Keratinocyte (primary cell): ENCODE data around the gene TOMM6. TPM values are rescaled to one million over a fixed set of nuclear protein-coding genes. Genes with fewer than 3 reads are reported as not detected.
A peak's percentile ranks its signal among the peaks of the same experiment; 100 is the strongest.

Source experiments
- DNase-seq: peaks from one replicate; pipeline ENCODE4 v3.0.0-alpha.2; 2011; ENCODE audit warnings: low read depth, missing footprints, low spot score
- FAIRE-seq: peaks from 2 replicates; lab custom pipeline; 2011; peaks lifted over from hg19 to GRCh38; lab: Jason Lieb, UNC
- H2AFZ ChIP-seq: 2 replicates; pipeline ENCODE4 v1.6.0; 2012; ENCODE audit warnings: low read length, control low read depth, inconsistent platforms; ENCODE audit not compliant: control insufficient read depth
- H3K27ac ChIP-seq: 2 replicates; pipeline ENCODE4 v1.5.1; 2011; ENCODE audit warnings: low read length; ENCODE audit not compliant: control insufficient read depth, insufficient read depth
- H3K27me3 ChIP-seq: 3 replicates; pipeline ENCODE4 v1.6.0; 2011; ENCODE audit warnings: low read length; ENCODE audit not compliant: control insufficient read depth, insufficient read depth; ENCODE audit errors: extremely low read depth
- H3K36me3 ChIP-seq, 2 experiments: 2 replicates in 1 of 2; 3 replicates in 1 of 2; pipeline ENCODE4 v1.5.1; 2011; ENCODE audit warnings: low read length in 2 of 2, mild to moderate bottlenecking in 1 of 2; ENCODE audit not compliant: control insufficient read depth in 2 of 2, insufficient read depth in 2 of 2; ENCODE audit errors: extremely low read depth in 1 of 2
- H3K4me1 ChIP-seq: 3 replicates; pipeline ENCODE4 v1.5.1; 2011; ENCODE audit warnings: low read length; ENCODE audit not compliant: control insufficient read depth, insufficient read depth; ENCODE audit errors: extremely low read depth
- H3K4me2 ChIP-seq: 3 replicates; pipeline ENCODE4 v1.6.0; 2011; ENCODE audit warnings: low read depth, low read length; ENCODE audit not compliant: control insufficient read depth, insufficient read depth; ENCODE audit errors: extremely low read depth
- H3K4me3 ChIP-seq, 3 experiments: fragments of 200-600 bp in 1 of 3; sonication (generic) in 1 of 3; 2 replicates in 2 of 3; 3 replicates in 1 of 3; pipeline ENCODE4 v1.5.1; 2011 to 2016; ENCODE audit warnings: low read length in 3 of 3, mild to moderate bottlenecking in 3 of 3, control low read depth in 2 of 3, inconsistent platforms in 1 of 3, low read depth in 1 of 3, mixed read lengths in 1 of 3, mixed run types in 1 of 3, moderate library complexity in 1 of 3; ENCODE audit not compliant: control insufficient read depth in 2 of 3, insufficient read depth in 2 of 3; ENCODE audit errors: extremely low read depth in 1 of 3
- H3K79me2 ChIP-seq: 2 replicates; pipeline ENCODE4 v1.6.0; 2012; ENCODE audit warnings: low read length; ENCODE audit not compliant: control insufficient read depth, insufficient read depth
- H3K9ac ChIP-seq: 3 replicates; pipeline ENCODE4 v1.6.0; 2011; ENCODE audit warnings: low read length; ENCODE audit not compliant: control insufficient read depth, insufficient read depth; ENCODE audit errors: extremely low read depth
- H3K9me1 ChIP-seq: 3 replicates; pipeline ENCODE4 v1.6.0; 2011; ENCODE audit warnings: low read length; ENCODE audit not compliant: control insufficient read depth, insufficient read depth; ENCODE audit errors: extremely low read depth
- H3K9me3 ChIP-seq: 2 replicates; pipeline ENCODE4 v1.5.1; 2012; ENCODE audit warnings: low read depth, low read length; ENCODE audit not compliant: control insufficient read depth
- H4K20me1 ChIP-seq: 3 replicates; pipeline ENCODE4 v1.6.0; 2011; ENCODE audit warnings: low read length; ENCODE audit not compliant: control insufficient read depth, insufficient read depth; ENCODE audit errors: extremely low read depth
- CTCF ChIP-seq, 3 experiments: IDR thresholded peaks in 1 of 3; conservative IDR thresholded peaks in 1 of 3; optimal IDR thresholded peaks in 1 of 3; 2 replicates in 2 of 3; 3 replicates in 1 of 3; pipeline versions ENCODE3 to v1.5.1; 2011; ENCODE audit warnings: low read length in 3 of 3, mild to moderate bottlenecking in 3 of 3, moderate library complexity in 2 of 3, control low read depth in 1 of 3, inconsistent platforms in 1 of 3; ENCODE audit not compliant: insufficient read depth in 2 of 3; ENCODE audit errors: extremely low read depth in 1 of 3
- EZH2 ChIP-seq: IDR thresholded peaks from one replicate; pipeline ENCODE4 v1.6.1; 2012; ENCODE audit warnings: inconsistent platforms, mild to moderate bottlenecking, low read length, moderate library complexity
- dilution Hi-C: fragments of 300-500 bp; cut with MboI; formaldehyde crosslinking; loops from one replicate; pipeline ENCODE4 v1.7.0; 2020; ENCODE audit warnings: low sequenced_read_pairs; ENCODE audit not compliant: extremely low pct_ligation_motif_present
- polyA plus RNA-seq, 5 experiments: library from polyadenylated mRNA; depleted of rRNA in 3 of 5; stranded (reverse) in 3 of 5; stranded (forward) in 1 of 5; unstranded in 1 of 5; fragments of >200 nt; gene quantifications; 1 replicate in 1 of 5; 2 replicates in 3 of 5; 3 replicates in 1 of 5; pipeline versions ENCODE4 v1.2.1 to v1.2.3, GENCODE V29; 2011 to 2012; ENCODE audit warnings: missing spikeins in 2 of 5, low read depth in 1 of 5, low replicate concordance in 1 of 5

The TOMM6 gene
- polyA plus RNA-seq, 1 donor (not counting 4 experiments of a cell fraction or from before 2014, with no cell fraction given), result 374 TPM

- no peaks in the 10 kb centered on the region for H3K4me1 ChIP-seq
- FAIRE-seq (peak; percentile 32), DNase-seq (no peak)
- no peaks in the 10 kb centered on the region for H3K9me1 ChIP-seq
- no peak overlapping the region for H2AFZ ChIP-seq
- H3K27me3 ChIP-seq, result no peaks in the 10 kb centered on the region
- no peak overlapping the region for H3K4me3 ChIP-seq
- no peaks in the 10 kb centered on the region for H3K36me3 ChIP-seq
- no peak overlapping the region for H3K4me2 ChIP-seq
- no peaks in the 10 kb centered on the region for H3K9me3 ChIP-seq
- H3K27ac ChIP-seq, result no peak overlapping the region
- H4K20me1 ChIP-seq, result no peaks in the 10 kb centered on the region
- no peak overlapping the region for H3K9ac ChIP-seq
- H3K79me2 ChIP-seq, result no peaks in the 10 kb centered on the region
- TF ChIP-seq EZH2, result no peak
- TF ChIP-seq CTCF (optimal IDR thresholded peaks at IDR 0.05 in 1 of 3, IDR thresholded peaks at IDR 0.05 in 1 of 3, conservative IDR thresholded peaks at IDR 0.05 in 1 of 3; ENCODE audit: extremely low read depth in 1 of 3, insufficient read depth in 2 of 3, low read length in 3 of 3), result no peak
- dilution Hi-C loops, result no loop called here
Measured at GRCh38 chr6:41832263-41832662, 44.8 kb downstream of the TOMM6 start.

- Histone ChIP-seq H3K4me3 (no peak overlapping the region), H3K4me2 (no peak overlapping the region)
Measured at GRCh38 chr6:41836022-41836659, 48.6 kb downstream of the TOMM6 start.

More at GRCh38 chr6:41836022-41836659, 48.6 kb downstream of the TOMM6 start:
- Histone ChIP-seq H3K27ac (no peak overlapping the region), H4K20me1 (no peaks in the 10 kb centered on the region), H3K79me2 (no peaks in the 10 kb centered on the region), H3K9ac (no peak overlapping the region), H3K9me3 (no peaks in the 10 kb centered on the region), H3K27me3 (no peaks in the 10 kb centered on the region), H2AFZ (no peak overlapping the region), H3K4me1 (no peaks in the 10 kb centered on the region), H3K36me3 (peaks cover 0 to 1% of the 10 kb centered on the region in 2 experiments), H3K9me1 (no peaks in the 10 kb centered on the region)
- TF ChIP-seq CTCF (optimal IDR thresholded peaks at IDR 0.05 in 1 of 3, IDR thresholded peaks at IDR 0.05 in 1 of 3, conservative IDR thresholded peaks at IDR 0.05 in 1 of 3; ENCODE audit: extremely low read depth in 1 of 3, insufficient read depth in 2 of 3, low read length in 3 of 3) (no peak), EZH2 (no peak)
- no peak for DNase-seq
- dilution Hi-C loops, result no loop called here
- no peak for FAIRE-seq
